ENCODE data around the gene DHRSX.
"Not testable (repeated sequence)": the region's sequence is repeated elsewhere in the genome, so short reads cannot be mapped to it uniquely, and the experiment has no call there.

Gene DHRSX

DNA sequence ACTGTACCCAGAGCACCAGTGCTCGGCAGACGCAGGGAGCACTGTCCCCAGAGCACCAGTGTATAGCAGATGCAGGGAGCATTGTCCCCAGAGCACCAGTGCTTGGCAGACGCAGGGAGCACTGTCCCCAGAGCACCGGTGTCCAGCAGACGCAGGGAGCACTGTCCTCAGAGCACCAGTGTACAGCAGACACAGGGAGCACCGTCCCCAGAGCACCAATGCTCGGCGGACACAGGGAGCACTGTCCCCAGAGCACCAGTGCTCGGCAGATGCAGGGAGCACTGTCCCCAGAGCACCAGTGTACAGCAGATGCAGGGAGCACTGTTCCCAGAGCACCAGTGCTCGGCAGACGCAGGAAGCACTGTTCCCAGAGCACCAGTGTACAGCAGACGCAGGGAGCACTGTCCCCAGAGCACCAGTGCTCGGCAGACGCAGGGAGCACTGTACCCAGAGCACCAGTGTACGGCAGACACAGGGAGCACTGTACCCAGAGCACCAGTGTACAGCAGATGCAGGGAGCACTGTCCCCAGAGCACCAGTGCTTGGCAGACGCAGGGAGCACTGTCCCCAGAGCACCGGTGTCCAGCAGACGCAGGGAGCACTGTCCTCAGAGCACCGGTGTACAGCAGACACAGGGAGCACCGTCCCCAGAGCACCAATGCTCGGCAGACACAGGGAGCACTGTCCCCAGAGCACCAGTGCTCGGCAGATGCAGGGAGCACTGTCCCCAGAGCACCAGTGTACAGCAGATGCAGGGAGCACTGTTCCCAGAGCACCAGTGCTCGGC lies 234.9 kb downstream of the DHRSX start:
- H3K56ac ChIP-seq (ENCODE audit: low read length); H4K8ac ChIP-seq (ENCODE audit: low read depth, low read length); H3K36me3 ChIP-seq (ENCODE audit: control insufficient read depth, insufficient read depth, low read length); H3K4me2 ChIP-seq (ENCODE audit: low read length); H3K4me1 ChIP-seq (ENCODE audit: control insufficient read depth, low read depth, low read length); H2BK5ac ChIP-seq (ENCODE audit: low read length); H3K4me3 ChIP-seq (ENCODE audit: low read length); H2AK5ac ChIP-seq (ENCODE audit: low read length); H4K5ac ChIP-seq (ENCODE audit: low read length); H2BK15ac ChIP-seq (replicated peaks; ENCODE audit: low read depth); H3K4ac ChIP-seq (ENCODE audit: low read depth, low read length); H3K27me3 ChIP-seq (ENCODE audit: insufficient read depth, low read length, poor library complexity); H3K9ac ChIP-seq (ENCODE audit: low read length); H3K23ac ChIP-seq (ENCODE audit: low read length); H3K27ac ChIP-seq (ENCODE audit: low read depth, low read length); H2BK120ac ChIP-seq (ENCODE audit: low read depth, low read length); H3K79me2 ChIP-seq (ENCODE audit: control insufficient read depth, insufficient read depth, low read length); DNase-seq; H3K18ac ChIP-seq (ENCODE audit: low read length); H3K79me1 ChIP-seq (ENCODE audit: low read length): not testable (repeated sequence)
- no CpG with 5 or more reads among the region's 23 CpGs for WGBS (ENCODE audit: extremely low coverage, insufficient coverage, low lambda C conversion rate)

DNA sequence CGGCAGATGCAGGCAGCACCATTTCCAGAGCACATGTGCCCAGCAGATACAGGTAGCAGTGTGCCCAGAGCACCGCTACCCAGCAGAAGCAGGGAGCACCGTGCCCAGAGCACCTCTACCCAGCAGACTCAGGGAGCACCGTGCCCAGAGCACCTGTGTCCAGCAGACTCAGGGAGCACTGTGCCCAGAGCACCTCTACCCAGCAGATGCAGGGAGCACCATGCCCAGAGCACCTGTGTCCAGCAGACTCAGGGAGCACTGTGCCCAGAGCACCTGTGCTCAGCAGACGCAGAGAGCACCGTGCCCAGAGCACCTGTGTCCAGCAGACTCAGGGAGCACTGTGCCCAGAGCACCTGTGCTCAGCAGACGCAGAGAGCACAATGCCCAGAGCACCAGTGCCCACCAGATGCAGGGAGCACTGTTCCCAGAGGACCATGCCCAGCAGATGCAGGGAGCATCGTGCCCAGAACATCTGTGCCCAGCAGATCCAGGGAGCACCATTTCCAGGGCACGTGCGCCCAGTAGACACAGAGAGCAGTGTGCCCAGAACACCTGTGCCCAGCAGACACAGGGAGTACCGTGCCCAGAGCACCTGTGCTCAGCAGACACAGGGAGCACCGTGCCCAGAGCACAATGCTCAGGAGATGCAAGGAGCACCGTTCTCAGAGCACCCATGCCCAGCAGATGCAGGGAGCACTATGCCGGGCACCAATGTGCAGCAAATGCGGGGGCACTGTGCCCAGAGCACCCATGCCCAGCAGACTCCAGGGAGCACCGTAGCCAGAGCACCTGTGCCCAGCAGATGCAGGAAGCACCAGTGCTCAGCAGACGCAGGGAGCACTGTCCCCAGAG lies 236.4 kb downstream of the DHRSX start:
- no peak overlapping the region for H3K4ac ChIP-seq (ENCODE audit: low read depth, low read length)
- H3K4me2 ChIP-seq (ENCODE audit: low read length): no peak overlapping the region
- H3K9ac ChIP-seq (ENCODE audit: low read length): no peak overlapping the region
- no peak overlapping the region for H4K5ac ChIP-seq (ENCODE audit: low read length)
- H3K18ac ChIP-seq (ENCODE audit: low read length): no peak overlapping the region
- no peaks in the 10 kb centered on the region for H3K36me3 ChIP-seq (ENCODE audit: control insufficient read depth, insufficient read depth, low read length)
- no peak overlapping the region for H3K56ac ChIP-seq (ENCODE audit: low read length)
- no peak overlapping the region for H2AK5ac ChIP-seq (ENCODE audit: low read length)
- no peak for DNase-seq
- no peaks in the 10 kb centered on the region for H3K4me1 ChIP-seq (ENCODE audit: control insufficient read depth, low read depth, low read length)
- no peak overlapping the region for H2BK120ac ChIP-seq (ENCODE audit: low read depth, low read length)
- no peak overlapping the region for H3K27ac ChIP-seq (ENCODE audit: low read depth, low read length)
- WGBS (ENCODE audit: extremely low coverage, insufficient coverage, low lambda C conversion rate): no CpG with 5 or more reads among the region's 17 CpGs
- H3K79me2 ChIP-seq (ENCODE audit: control insufficient read depth, insufficient read depth, low read length): no peaks in the 10 kb centered on the region
- H3K79me1 ChIP-seq (ENCODE audit: low read length): no peaks in the 10 kb centered on the region
- H3K4me3 ChIP-seq (ENCODE audit: low read length): no peak overlapping the region
- H2BK5ac ChIP-seq (ENCODE audit: low read length): no peak overlapping the region
- no peak overlapping the region for H4K8ac ChIP-seq (ENCODE audit: low read depth, low read length)
- no peaks in the 10 kb centered on the region for H3K27me3 ChIP-seq (ENCODE audit: insufficient read depth, low read length, poor library complexity)
- no peak overlapping the region for H2BK15ac ChIP-seq (replicated peaks; ENCODE audit: low read depth)
- H3K23ac ChIP-seq (ENCODE audit: low read length): no peak overlapping the region

DNA sequence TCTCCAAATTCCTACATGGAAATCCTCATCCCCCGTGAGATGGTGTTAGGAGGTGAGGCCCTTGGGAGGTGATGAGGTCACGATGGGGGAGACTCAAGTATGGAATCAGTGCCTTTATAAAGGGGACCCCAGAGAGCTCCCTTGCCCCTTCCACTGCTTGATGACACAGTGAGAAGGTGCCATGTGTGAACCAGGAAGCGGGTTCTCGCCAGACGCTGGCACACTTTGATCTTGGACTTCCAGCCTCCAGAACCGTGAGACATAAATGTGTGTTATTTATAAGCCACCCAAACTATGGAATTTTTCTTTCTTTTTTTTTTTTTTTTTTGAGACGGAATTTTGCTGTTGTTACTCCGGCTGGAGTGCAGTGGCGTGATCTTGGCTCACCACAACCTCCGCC lies 237.6 kb downstream of the DHRSX start:
- no CpG with 5 or more reads among the region's 10 CpGs for WGBS (ENCODE audit: extremely low coverage, insufficient coverage, low lambda C conversion rate)
- H3K4ac ChIP-seq (ENCODE audit: low read depth, low read length): no peak overlapping the region

DNA sequence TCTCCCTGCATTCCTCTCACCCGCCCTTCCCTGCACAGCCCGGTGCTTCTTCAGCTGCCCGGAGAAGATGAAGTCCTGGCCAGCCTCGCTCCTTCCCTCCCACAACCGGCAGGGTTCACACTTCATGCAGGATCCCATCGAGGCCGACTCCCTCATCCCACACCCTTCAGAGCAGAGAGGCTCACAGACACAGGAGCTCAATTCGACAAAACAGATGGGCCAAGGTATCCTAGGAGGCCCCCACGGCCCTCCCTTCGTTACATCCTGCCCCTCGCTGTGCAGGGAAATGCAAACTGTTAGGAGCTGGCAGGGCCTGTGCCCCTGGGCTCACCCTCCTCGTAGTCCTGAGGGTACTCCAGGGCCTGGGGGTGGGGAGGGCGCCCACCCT lies 238.1 kb downstream of the DHRSX start:
- peak; percentile 65 for DNase-seq
- no peaks in the 10 kb centered on the region for H3K36me3 ChIP-seq (ENCODE audit: control insufficient read depth, insufficient read depth, low read length)
- H3K27me3 ChIP-seq (ENCODE audit: insufficient read depth, low read length, poor library complexity): no peaks in the 10 kb centered on the region
- no peaks in the 10 kb centered on the region for H3K79me1 ChIP-seq (ENCODE audit: low read length)
- H3K79me2 ChIP-seq (ENCODE audit: control insufficient read depth, insufficient read depth, low read length): no peaks in the 10 kb centered on the region
- H4K8ac ChIP-seq (ENCODE audit: low read depth, low read length): no peak overlapping the region
- H3K23ac ChIP-seq (ENCODE audit: low read length): no peak overlapping the region
- H3K18ac ChIP-seq (ENCODE audit: low read length): no peak overlapping the region
- H3K4me2 ChIP-seq (ENCODE audit: low read length): no peak overlapping the region
- no peak overlapping the region for H3K56ac ChIP-seq (ENCODE audit: low read length)
- no peak overlapping the region for H2AK5ac ChIP-seq (ENCODE audit: low read length)
- no peak overlapping the region for H3K27ac ChIP-seq (ENCODE audit: low read depth, low read length)
- H2BK120ac ChIP-seq (ENCODE audit: low read depth, low read length): no peak overlapping the region
- H3K4ac ChIP-seq (ENCODE audit: low read depth, low read length): no peak overlapping the region
- H2BK15ac ChIP-seq (replicated peaks; ENCODE audit: low read depth): no peak overlapping the region
- no peak overlapping the region for H2BK5ac ChIP-seq (ENCODE audit: low read length)
- H4K5ac ChIP-seq (ENCODE audit: low read length): no peak overlapping the region
- no peak overlapping the region for H3K4me3 ChIP-seq (ENCODE audit: low read length)
- H3K4me1 ChIP-seq (ENCODE audit: control insufficient read depth, low read depth, low read length): no peaks in the 10 kb centered on the region
- no CpG with 5 or more reads among the region's 13 CpGs for WGBS (ENCODE audit: extremely low coverage, insufficient coverage, low lambda C conversion rate)
- no peak overlapping the region for H3K9ac ChIP-seq (ENCODE audit: low read length)

More for the DNA sequence above, 237.6 kb downstream of the DHRSX start:
- Histone ChIP-seq H3K36me3 (ENCODE audit: control insufficient read depth, insufficient read depth, low read length) (no peaks in the 10 kb centered on the region), H2BK15ac (replicated peaks; ENCODE audit: low read depth) (no peak overlapping the region), H3K56ac (ENCODE audit: low read length) (no peak overlapping the region), H2AK5ac (ENCODE audit: low read length) (no peak overlapping the region), H2BK120ac (ENCODE audit: low read depth, low read length) (no peak overlapping the region), H4K8ac (ENCODE audit: low read depth, low read length) (no peak overlapping the region), H3K4me1 (ENCODE audit: control insufficient read depth, low read depth, low read length) (no peaks in the 10 kb centered on the region), H3K79me1 (ENCODE audit: low read length) (no peaks in the 10 kb centered on the region), H3K9ac (ENCODE audit: low read length) (no peak overlapping the region), H4K5ac (ENCODE audit: low read length) (no peak overlapping the region), H3K79me2 (ENCODE audit: control insufficient read depth, insufficient read depth, low read length) (no peaks in the 10 kb centered on the region), H3K27ac (ENCODE audit: low read depth, low read length) (no peak overlapping the region), H3K27me3 (ENCODE audit: insufficient read depth, low read length, poor library complexity) (no peaks in the 10 kb centered on the region), H3K18ac (ENCODE audit: low read length) (no peak overlapping the region), H2BK5ac (ENCODE audit: low read length) (no peak overlapping the region), H3K4me3 (ENCODE audit: low read length) (no peak overlapping the region), H3K23ac (ENCODE audit: low read length) (no peak overlapping the region), H3K4me2 (ENCODE audit: low read length) (no peak overlapping the region)
- DNase-seq: no peak

DNA sequence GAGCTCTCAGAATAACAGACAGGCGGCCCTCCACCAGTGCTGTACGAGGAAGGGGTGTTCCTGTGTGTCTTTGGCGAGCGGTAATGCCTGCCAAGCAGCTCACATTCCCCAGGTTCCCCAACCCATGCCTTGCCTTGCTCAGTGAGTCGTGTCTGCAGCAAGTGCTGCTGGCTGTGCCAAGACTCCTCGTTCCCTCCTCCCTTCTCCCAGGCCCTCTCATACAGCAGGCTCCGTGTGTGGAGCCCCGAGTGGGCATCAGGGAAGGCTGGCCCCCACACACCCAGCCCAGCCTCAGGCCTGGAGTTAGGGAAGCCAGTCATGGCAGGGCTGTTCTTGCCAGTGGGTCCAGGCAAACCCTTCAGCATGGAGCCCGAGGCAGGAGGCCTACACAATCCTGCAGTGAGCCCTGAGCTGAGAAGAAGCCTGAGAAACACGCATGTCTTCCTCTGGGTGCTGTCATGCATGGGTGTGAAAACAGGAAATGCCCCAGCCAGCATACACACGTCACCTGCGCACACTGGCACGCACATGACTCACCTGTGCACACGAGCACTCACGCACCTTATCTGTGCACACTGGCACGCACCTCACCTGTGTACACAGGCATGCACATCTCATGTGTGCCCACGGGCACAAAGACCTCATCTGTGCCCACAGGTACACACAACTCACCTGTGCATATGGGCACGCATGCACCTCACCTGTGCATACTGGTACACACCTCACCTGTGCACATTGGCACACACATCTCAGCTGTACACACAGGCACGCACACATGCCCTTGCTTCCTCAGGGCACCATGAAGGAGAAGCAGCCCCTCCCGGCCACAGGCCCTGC lies 238.7 kb downstream of the DHRSX start:
- Histone ChIP-seq H2BK15ac (replicated peaks; ENCODE audit: low read depth) (no peak overlapping the region), H2AK5ac (ENCODE audit: low read length) (no peak overlapping the region), H3K23ac (ENCODE audit: low read length) (no peak overlapping the region), H3K9ac (ENCODE audit: low read length) (no peak overlapping the region), H3K27me3 (ENCODE audit: insufficient read depth, low read length, poor library complexity) (no peaks in the 10 kb centered on the region), H3K18ac (ENCODE audit: low read length) (no peak overlapping the region), H3K4me1 (ENCODE audit: control insufficient read depth, low read depth, low read length) (no peaks in the 10 kb centered on the region), H3K56ac (ENCODE audit: low read length) (no peak overlapping the region), H4K8ac (ENCODE audit: low read depth, low read length) (no peak overlapping the region), H3K79me1 (ENCODE audit: low read length) (no peaks in the 10 kb centered on the region), H2BK120ac (ENCODE audit: low read depth, low read length) (no peak overlapping the region), H3K4me3 (ENCODE audit: low read length) (no peak overlapping the region), H3K36me3 (ENCODE audit: control insufficient read depth, insufficient read depth, low read length) (no peaks in the 10 kb centered on the region), H3K4me2 (ENCODE audit: low read length) (no peak overlapping the region), H3K4ac (ENCODE audit: low read depth, low read length) (no peak overlapping the region), H2BK5ac (ENCODE audit: low read length) (no peak overlapping the region), H3K27ac (ENCODE audit: low read depth, low read length) (no peak overlapping the region), H3K79me2 (ENCODE audit: control insufficient read depth, insufficient read depth, low read length) (no peaks in the 10 kb centered on the region), H4K5ac (ENCODE audit: low read length) (no peak overlapping the region)
- no peak for DNase-seq
- no CpG with 5 or more reads among the region's 20 CpGs for WGBS (ENCODE audit: extremely low coverage, insufficient coverage, low lambda C conversion rate)
